Embryonic facial prominence (tissue), 1 donor: ENCODE measurements around the gene APOL1.

ENCODE experiments used
- DNase-seq: peaks from one replicate; pipeline ENCODE4 v3.0.0-alpha.2; 2016; ENCODE audit errors: extremely low spot score

The APOL1 gene

GRCh38 chr22:36291831-36292740 is 39.2 kb downstream of the APOL1 start:
- DNase-seq: no peak

DNA sequence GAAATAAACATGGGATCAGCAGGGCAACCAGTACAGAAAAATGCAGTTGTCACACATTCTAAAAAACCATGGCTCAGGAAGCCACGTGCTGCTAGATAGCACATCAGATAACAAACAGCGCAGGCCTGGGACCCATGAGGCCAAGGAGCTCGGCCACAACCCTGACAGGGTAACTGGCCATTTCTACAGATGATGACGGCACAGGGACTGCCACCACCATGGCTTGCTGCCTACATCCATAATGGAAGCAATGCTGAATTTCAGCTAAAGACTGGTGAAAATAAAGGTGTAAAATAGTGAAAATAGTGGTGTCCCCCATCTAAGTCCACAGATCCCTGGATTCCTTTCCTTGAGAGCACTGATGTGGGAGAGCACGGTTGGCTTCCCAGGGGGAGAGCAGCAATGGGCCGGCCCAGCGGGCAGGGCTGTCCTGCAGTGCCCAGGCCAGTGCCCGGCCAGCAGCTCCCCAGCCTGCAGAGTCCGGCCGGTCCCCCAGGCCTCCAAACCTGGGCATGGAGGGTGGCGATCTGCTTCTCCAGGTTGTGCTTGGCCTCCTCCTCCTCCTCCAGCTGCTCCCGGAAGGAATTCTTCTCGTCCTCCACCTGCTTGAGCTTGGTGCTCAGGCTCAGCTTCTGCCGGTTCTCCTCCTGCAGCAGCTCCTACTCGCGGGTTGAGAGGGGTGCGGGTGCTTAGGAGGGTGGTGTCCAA is 40.0 kb downstream of the APOL1 start:
- DNase-seq: no peak

DNA sequence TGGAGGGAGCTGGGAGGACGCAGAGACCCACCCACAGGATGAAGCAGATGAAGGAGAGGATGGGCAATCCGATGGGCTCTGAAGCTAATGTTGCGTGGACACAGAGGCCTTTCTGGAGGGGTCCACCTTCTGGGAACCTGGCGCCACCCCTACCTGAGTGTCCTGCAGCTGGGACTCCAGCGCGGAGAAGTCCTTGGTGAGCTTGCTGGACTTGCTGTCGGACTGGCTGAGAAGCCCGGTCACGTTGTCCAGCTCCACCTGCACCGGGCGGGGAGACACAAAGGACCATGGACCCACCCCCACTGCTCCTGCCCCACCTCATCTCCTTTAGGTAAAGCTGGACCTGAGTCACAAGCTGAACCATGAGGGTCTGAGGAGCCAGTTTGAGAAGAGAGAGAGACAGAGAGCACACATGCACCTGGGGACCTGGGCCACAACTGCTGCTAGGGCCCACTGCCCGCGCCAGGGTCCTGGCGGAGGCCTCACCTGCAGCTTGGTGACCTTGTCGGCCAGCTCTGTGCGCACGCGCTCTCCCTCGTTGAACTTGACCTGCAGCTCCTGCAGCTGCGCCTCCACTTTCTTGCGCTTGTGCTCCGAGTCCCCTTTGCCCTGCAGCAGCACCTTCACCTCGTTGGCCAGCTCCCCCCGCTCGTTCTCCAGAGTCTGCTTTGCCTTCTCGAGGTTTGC is 40.8 kb downstream of the APOL1 start:
- DNase-seq: no peak

- DNase-seq: no peak
Measured at GRCh38 chr22:36294293-36294620, 41.3 kb downstream of the APOL1 start.

DNA sequence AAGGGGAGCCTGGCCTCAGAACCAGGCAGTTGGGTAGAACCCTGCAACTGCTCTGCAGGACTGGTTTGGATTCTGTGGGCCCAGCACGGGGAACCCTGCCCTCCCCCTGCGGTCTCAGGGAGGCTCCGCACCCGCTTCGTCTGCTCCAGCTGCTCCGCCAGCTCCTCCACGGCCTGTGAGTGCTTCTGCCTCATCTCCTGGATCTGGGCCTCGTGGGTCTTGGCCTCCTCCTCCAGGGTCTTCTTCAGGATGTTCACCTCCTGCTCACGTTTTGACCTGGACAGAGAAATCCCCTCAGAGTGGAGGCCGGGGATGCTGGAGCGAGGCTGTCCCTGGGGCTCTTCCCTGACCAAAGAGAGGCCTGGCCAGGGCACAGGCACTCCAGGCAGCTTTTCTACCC is 41.9 kb downstream of the APOL1 start:
- no peak for DNase-seq

GRCh38 chr22:36295247-36295646 is 42.3 kb downstream of the APOL1 start:
- no peak for DNase-seq

DNA sequence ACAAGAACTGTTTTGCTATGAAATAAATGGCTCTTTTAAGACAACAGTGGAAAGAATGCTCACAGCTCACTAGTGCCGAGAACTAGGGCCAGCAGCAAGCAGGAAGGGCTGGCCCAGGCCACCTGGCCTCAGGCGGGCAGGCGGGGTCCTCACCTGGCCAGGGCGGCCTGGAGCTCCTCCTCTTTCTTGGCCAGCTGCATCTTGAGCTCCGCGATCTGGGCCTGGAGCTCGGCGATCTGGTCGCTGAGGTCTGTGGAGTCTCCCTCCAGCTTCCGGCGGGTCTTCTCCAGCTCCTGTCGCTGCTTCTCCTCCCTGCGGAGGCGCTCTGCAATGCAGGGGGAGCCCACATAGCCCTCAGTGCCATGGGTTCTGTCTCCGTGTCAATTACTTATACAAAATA is 43.8 kb downstream of the APOL1 start:
- no peak for DNase-seq

DNA sequence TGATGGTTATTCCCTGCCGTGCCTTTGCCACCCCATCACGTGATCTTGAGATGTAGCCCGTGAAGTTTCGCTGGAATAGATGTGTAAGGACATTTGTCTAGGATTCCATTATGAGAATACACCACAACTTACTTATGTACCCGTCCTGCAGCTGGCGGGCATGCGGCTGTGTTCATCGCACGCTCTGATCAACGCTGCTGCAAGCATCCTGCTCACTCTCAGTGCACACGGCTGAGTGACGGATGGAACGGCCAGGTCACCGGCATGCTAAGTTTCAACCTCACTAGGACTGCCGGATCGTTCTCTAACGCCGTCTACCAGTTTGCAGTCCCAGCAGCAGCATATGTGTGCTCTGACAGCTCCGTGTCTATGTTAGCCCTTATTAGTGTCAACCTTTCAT is 44.6 kb downstream of the APOL1 start:
- no peak for DNase-seq

DNA sequence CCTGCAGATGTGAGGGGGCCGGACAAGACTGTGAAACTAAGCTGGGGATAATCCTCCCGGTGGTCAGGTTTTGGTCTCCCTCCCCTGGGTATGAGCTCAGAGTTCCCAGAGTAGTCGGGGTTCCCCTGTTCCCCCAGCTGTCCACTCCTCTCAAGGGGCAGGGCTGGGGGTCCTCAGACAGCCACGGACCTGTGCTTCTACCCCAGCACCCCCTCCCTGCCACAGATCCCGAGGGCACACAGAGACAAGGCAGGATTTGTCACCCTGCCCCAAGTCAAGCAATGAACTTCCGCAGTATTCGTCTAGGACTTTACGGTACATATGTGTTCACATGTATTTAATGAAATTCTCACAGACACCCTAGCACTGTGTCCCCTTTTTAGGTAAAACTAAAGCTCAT is 45.2 kb downstream of the APOL1 start:
- DNase-seq: no peak

DNA sequence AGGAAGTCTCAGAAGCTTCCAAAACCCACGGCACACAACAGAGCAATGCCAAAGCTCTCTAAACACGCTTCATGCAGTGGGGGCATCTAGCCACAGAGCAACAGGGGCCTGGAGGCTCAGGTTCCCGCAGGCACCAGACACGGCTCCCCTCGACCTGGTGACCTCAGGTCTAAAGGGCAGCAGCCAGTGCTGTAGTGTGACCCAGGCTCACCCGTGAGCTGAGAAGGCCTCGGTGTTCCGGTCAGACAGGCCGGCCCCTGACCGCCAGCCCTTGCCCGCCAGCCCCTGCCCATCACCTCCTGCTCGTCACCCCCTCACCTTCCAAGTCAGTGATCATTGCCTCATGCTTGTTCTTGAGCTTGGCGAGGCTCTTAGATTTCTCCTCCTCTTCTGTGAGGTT is 45.7 kb downstream of the APOL1 start:
- DNase-seq: no peak

DNA sequence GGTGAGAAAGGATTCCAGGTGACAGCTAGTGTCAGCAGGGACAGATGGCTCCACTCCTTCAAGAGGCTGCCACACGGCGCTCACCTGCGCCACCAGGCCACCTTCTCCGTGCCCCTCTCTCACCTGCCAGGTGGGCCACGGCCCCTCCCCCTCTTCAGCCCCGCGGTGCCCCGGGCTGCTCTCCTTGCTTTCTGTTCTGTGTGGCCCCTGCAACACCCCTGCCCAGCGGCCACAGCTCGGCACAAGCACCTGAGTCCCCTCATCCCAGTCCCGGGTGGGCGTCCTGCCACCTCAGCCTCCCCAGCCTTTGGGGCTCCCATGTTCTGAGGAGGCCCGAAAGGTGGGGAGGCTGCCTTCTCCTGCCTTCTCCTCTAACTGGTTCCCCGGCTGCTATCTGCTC is 46.4 kb downstream of the APOL1 start:
- no peak for DNase-seq

DNA sequence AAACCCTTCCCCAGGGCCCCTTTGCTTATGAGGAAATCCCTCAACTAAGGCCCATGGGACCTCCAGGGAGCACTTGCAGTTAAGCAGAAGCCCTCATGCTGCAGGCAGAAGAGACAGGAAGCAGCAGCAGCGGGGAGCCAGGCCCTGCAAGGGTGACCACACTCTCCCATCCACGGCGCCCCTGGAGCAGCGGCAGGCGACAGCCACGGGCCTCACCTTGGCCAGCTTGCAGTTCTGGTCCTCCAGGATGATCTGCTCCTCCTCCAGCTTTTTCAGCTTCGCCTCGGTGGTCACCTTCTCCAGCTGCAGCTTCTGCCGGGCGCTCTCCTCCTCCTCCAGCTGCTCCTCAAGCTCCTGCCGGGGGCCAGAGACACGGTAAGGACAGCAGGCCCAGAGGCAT is 47.0 kb downstream of the APOL1 start:
- no peak for DNase-seq

GRCh38 chr22:36300396-36301212 is 47.7 kb downstream of the APOL1 start:
- DNase-seq: no peak

GRCh38 chr22:36301384-36301828 is 48.5 kb downstream of the APOL1 start:
- DNase-seq: peak; percentile 51

DNA sequence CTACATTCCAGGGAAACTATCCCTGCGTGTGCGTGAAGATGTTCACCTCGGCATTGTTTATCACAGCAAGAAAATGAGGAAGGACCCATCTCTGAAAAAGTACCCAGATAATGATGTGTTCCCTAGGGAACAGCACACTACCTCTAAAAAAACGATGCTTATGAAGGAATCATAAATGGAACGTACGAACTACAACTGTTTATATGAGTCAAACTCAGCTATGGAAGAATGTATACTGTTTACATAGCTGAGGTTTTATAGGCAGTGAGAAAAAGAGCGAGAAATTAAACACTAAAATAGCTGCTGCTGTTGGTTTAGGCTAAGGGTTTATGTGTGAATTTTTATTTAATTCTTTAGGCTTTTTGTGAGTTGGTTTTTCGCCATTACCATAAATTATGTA is 48.9 kb downstream of the APOL1 start:
- DNase-seq: no peak

DNA sequence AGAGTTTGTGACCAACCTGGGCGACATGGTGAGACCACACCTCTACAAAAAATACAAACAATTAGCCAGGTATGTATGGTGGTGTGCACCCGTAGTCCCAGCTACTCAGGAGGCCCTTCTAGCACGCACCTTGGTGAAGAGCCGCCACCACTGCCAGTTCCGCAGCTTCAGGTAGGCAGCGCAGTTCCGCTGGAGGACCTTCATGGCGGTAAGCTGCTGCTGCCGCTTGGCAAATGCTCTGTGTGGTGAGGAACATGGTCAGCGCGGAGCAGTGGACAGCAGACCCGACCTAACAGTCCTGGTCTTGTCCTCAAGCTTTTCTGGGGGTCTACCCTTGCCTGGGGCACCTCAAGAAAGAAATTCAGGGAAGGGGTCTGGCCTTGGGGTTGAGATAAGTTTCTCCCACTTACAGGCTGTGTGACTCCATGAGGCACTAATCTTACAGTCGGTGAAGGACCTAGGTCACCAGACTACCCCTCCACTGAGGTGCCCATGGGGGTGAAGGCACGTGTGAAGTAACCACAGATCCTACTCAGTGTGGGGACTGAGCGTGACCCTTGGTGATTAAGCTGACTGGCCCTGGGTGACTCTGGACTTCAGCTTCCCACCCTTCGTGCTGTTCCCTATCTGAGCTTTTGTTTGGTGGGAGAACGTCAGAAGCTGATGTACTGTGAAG is 49.6 kb downstream of the APOL1 start:
- no peak for DNase-seq

- DNase-seq: no peak
Measured at GRCh38 chr22:36303115-36303467, 50.2 kb downstream of the APOL1 start.

- no peak for DNase-seq
Measured at GRCh38 chr22:36303874-36304273, 50.9 kb downstream of the APOL1 start.

DNA sequence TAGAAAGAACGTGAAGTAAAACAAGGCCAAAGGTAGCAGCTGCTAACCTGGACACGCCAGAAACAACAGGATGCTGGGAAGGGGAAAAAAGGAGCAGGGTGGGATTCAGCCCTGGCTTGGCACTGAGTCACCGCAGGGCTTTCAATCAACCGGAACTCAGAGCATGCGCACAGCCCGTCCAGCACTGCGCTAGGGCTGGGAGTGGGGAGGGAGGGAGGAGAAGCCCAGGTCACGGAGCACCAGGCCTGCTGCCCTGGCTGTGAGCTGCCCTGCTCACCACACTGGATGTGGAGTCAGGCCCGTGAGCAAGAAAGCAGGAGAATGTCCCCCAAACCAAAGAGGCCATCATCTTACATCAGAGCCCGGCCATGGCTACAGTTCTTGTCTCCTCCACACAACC is 51.5 kb downstream of the APOL1 start:
- no peak for DNase-seq

DNA sequence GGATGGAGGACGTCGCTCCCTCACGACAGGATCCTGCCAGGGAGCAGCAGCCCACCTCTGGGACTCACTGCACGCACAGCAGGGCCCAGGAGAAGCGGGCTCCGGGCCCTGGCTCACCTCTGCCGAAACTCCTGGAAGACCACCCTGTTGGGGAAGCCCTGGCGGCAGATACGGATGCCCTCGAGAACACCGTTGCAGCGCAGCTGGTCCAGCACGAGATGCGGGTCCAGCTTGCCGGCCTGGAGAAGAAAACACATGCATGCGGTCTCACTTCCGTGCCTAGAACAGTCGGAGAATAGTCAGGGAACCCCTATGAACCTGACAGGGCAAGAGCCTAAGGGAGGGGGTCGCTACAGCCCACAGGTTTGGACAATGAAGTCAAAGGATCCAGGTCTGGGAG is 52.9 kb downstream of the APOL1 start:
- no peak for DNase-seq

- DNase-seq: no peak
Measured at GRCh38 chr22:36306227-36306626, 53.3 kb downstream of the APOL1 start.
